Right atrium auricular region (tissue), 2 donors: ENCODE results near the gene ZNF471. TPM values are rescaled to one million over a fixed set of nuclear protein-coding genes. Genes with fewer than 3 reads are reported as not detected.

ENCODE experiments used
- DNase-seq: peaks from one replicate; pipeline ENCODE4 v3.0.0-alpha.2; 2019; ENCODE audit warnings: low spot score
- H3K27ac ChIP-seq, 2 donors: fragments of 200-600 bp; sonication (generic); 1 replicate in 1 of 2; 2 replicates in 1 of 2; pipeline ENCODE4 v1.5.1; 2016 to 2019
- H3K27me3 ChIP-seq, 2 donors: fragments of 200-600 bp; sonication (generic); one replicate each; pipeline versions ENCODE4 v1.5.1 to v1.6.0; 2017 to 2019
- H3K36me3 ChIP-seq: fragments of 200-600 bp; sonication (generic); one replicate; pipeline ENCODE4 v1.5.1; 2016
- H3K4me1 ChIP-seq, 2 donors: fragments of 200-600 bp; sonication (generic); one replicate each; pipeline versions ENCODE4 v1.5.1 to v1.6.0; 2017 to 2019
- H3K4me3 ChIP-seq, 2 donors: fragments of 200-600 bp; sonication (generic); 1 replicate in 1 of 2; 2 replicates in 1 of 2; pipeline ENCODE4 v1.5.1; 2017 to 2019; ENCODE audit warnings: mild to moderate bottlenecking in 1 of 2, moderate library complexity in 1 of 2
- H3K9me3 ChIP-seq, 2 donors: fragments of 200-600 bp; sonication (generic); one replicate each; pipeline ENCODE4 v1.5.1; 2019
- total RNA-seq, 2 donors: library from RNA; depleted of rRNA; stranded (reverse); fragments of >200 nt; gene quantifications; one replicate each; pipeline ENCODE4 v1.1.0, GENCODE V29; 2016
- TF ChIP-seq, protein P1 (sequence below), 2 donors: fragments of 200-600 bp; sonication (generic); IDR thresholded peaks; one replicate each; pipeline ENCODE4 v1.5.1; 2019; ENCODE audit warnings: antibody characterized with exemption in 2 of 2

Gene ZNF471
- total RNA-seq, 2 donors from 2014 or later = 2.1 to 2.3 TPM

DNA sequence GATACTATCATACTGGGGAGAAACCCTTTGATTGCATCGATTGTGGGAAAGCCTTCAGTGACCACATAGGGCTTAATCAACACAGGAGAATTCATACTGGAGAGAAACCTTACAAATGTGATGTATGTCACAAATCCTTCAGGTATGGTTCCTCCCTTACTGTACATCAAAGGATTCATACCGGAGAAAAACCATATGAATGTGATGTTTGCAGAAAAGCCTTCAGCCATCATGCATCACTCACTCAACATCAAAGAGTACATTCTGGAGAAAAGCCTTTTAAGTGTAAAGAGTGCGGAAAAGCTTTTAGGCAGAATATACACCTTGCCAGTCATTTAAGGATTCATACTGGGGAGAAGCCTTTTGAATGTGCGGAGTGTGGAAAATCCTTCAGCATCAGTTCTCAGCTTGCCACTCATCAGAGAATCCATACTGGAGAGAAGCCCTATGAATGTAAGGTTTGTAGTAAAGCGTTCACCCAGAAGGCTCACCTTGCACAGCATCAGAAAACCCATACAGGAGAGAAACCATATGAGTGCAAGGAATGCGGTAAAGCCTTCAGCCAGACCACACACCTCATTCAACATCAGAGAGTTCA, 46.7 kb downstream of the ZNF471 start:
- TF ChIP-seq, protein P1, sequence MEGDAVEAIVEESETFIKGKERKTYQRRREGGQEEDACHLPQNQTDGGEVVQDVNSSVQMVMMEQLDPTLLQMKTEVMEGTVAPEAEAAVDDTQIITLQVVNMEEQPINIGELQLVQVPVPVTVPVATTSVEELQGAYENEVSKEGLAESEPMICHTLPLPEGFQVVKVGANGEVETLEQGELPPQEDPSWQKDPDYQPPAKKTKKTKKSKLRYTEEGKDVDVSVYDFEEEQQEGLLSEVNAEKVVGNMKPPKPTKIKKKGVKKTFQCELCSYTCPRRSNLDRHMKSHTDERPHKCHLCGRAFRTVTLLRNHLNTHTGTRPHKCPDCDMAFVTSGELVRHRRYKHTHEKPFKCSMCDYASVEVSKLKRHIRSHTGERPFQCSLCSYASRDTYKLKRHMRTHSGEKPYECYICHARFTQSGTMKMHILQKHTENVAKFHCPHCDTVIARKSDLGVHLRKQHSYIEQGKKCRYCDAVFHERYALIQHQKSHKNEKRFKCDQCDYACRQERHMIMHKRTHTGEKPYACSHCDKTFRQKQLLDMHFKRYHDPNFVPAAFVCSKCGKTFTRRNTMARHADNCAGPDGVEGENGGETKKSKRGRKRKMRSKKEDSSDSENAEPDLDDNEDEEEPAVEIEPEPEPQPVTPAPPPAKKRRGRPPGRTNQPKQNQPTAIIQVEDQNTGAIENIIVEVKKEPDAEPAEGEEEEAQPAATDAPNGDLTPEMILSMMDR (IDR thresholded peaks at IDR 0.05) = no peak

DNA sequence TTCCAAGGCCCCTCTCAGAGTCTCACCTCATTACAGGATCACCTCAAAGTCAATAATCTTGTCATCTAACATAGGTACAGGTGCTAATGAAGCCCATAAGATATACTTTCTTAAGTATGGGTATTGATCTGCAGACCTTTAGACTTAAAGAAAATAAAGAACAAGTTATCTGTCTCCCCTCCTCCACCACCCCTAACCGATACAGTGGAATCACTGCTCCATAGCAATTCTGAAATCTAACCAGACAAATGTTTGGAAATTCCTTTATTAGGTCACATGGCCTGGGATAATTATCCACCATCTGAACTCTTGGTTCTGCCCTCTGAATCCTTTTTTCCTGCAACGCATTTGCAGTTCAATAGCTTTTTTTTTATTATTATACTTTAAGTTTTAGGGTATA, 55.1 kb downstream of the ZNF471 start:
- DNase-seq = no peak
- Histone ChIP-seq H3K4me3 (no peak overlapping the region), H3K27ac (no peak overlapping the region), H3K27me3 (no peaks in the 10 kb centered on the region), H3K9me3 (peaks cover 29 to 86% of the 10 kb centered on the region in 2 donors), H3K4me1 (peaks cover 0 to 7% of the 10 kb centered on the region in 2 donors), H3K36me3 (no peaks in the 10 kb centered on the region)
- TF ChIP-seq, protein P1 (IDR thresholded peaks at IDR 0.05) = no peak

More for the DNA sequence above, 46.7 kb downstream of the ZNF471 start:
- no peaks in the 10 kb centered on the region for H3K4me1 ChIP-seq
- H3K9me3 ChIP-seq = peaks cover 52 to 100% of the 10 kb centered on the region in 2 donors
- no peak for DNase-seq
- H3K36me3 ChIP-seq = peaks cover 50% of the 10 kb centered on the region
- H3K4me3 ChIP-seq = no peak overlapping the region
- no peak overlapping the region for H3K27ac ChIP-seq
- no peaks in the 10 kb centered on the region for H3K27me3 ChIP-seq

DNA sequence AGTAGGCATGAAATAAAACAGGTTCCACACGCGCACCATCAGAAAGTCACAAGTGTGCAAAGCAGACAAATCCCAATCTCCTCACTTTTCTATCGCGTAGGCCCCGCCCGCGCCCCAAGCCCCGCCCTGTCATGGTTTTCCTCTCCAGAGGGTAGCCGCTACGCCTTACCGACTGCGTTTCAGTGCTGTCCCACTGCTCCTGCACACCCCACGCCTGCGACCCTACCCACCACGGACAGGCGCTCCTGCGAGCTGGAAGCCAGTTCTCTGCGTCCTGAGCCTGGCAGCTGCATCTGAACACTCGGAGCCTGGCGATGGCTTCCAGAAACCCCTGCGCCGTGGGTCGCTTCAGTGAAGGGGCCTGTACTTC, 59.2 kb downstream of the ZNF471 start:
- H3K9me3 ChIP-seq = peaks cover 34 to 79% of the 10 kb centered on the region in 2 donors
- peak overlapping the region; percentile 83 to 90 for H3K27ac ChIP-seq
- TF ChIP-seq, protein P1 (IDR thresholded peaks at IDR 0.05) = no peak
- peaks cover 0 to 16% of the 10 kb centered on the region in 2 donors for H3K4me1 ChIP-seq
- H3K4me3 ChIP-seq = peak overlapping the region; percentile 96 to 97
- H3K27me3 ChIP-seq = no peaks in the 10 kb centered on the region
- peak; percentile 57 for DNase-seq
- H3K36me3 ChIP-seq = peaks cover 31% of the 10 kb centered on the region

DNA sequence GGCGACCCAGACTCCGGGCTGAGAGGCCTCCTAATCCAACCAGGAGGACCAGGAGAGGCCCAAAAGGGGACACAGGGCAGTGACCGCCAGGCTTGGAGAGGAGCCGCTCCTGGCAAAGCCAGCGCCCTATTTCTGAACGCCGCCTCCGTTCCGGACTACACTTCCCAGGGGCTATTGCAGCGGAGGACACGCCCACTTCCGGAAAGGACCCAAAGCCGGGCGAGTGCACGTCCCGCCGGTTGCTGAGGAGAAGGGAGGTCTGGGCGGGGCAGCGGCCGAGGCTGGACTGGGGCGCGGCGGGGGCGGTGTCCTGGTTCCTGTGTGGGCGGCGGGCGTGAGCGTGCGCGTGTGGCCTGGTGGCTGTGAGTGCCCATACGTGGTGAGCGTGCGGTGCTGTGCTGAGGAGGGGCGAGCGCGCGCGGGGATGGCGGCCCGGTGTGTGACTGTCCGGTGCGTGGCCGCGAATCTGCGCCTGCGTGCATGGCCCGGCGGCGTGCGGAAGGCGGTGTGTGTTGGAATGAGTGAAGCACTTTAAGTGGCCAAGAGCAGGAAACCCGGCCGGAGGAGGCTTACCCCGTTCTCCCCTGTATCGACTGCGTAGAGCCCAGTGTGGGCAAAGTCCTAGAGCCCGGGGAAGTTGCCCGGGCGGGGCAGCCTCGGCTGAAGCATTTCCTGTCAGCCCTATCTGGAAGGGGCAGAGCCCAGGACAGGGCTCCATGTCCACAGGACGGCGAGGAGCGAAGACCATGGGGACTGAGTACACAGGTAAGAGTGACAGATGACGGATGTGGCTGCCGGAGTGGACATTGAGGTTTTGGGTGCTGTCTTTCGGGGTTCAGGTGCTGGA, 59.8 kb downstream of the ZNF471 start, which contains the start of gene ZNF470:
TSS of gene ZNF470 (plus strand) at position 195 of the 847 bp plus-strand sequence. CDS start 2,844 bp downstream, outside the sequence.
- TF ChIP-seq, protein P1 (IDR thresholded peaks at IDR 0.05) = no peak
- Histone ChIP-seq H3K36me3 (peaks cover 35% of the 10 kb centered on the region), H3K4me1 (peaks cover 0 to 16% of the 10 kb centered on the region in 2 donors), H3K4me3 (peak within 1 kb of the TSS; percentile 96 to 97), H3K27me3 (no peaks in the 10 kb centered on the region), H3K27ac (peak within 1 kb of the TSS; percentile 83 to 90), H3K9me3 (peaks cover 29 to 77% of the 10 kb centered on the region in 2 donors)
- DNase-seq = peak; percentile 95

DNA sequence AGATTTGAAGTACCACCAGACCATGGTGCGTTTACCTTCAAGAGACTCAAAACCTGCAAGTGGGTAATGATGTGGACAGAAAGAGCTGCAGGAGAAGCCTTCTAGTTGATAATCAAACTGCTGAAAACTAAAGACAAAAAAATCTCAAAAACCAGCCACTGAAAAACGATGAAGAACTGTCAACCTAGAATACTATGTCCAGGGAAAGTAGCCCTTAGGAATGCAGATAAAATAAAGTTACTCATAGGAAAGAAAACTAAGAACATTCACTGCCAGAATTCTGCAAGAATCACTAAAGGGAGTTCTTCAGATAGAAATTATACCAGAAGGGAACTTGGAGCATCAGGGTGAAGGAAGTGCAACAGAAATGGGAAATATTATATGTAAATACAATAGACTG, 64.9 kb downstream of the ZNF471 start:
- no peak for DNase-seq
- Histone ChIP-seq H3K36me3 (peaks cover 83% of the 10 kb centered on the region), H3K4me3 (no peak overlapping the region), H3K27ac (no peak overlapping the region), H3K4me1 (peaks cover 0 to 10% of the 10 kb centered on the region in 2 donors), H3K9me3 (peaks cover 41 to 88% of the 10 kb centered on the region in 2 donors), H3K27me3 (no peaks in the 10 kb centered on the region)
- TF ChIP-seq, protein P1 (IDR thresholded peaks at IDR 0.05) = no peak
